K562 (cell line): Measurements from ENCODE around the gene PRKAG2. TPM values are rescaled to one million over a fixed set of nuclear protein-coding genes. Genes with fewer than 3 reads are reported as not detected.

ENCODE experiments used
- ATAC-seq: fragments of 200-7000 bp; cut with Tn5 transposase; 3 replicates; pipeline ENCODE4 v1.9.1; 2020; ENCODE audit warnings: moderate library complexity
- BruUV-seq: library from RNA; stranded (reverse); fragments of 400-500 nt; replicated peaks from 2 replicates; lab custom pipeline; 2021; lab: Mats Ljungman, UMichigan
- CTCF ChIA-PET: fragments of 300-600 bp; formaldehyde crosslinking; extraction: SDS; loops from one replicate; lab custom pipeline; 2021; ENCODE audit warnings: low intra/inter-chr PET ratio; lab: Yijun Ruan, JAX
- POLR2A ChIA-PET: fragments of 300-600, 350-650 bp; sonication (Branson Sonifier 250); formaldehyde crosslinking; extraction: SDS; loops from one replicate; lab custom pipeline; 2021; ENCODE audit warnings: antibody characterized with exemption, inconsistent platforms; lab: Yijun Ruan, JAX
- DNase-seq, 4 experiments: peaks; one replicate each; pipeline versions ENCODE4 v3.0.0 to v3.0.0-alpha.2; 2011 to 2018; ENCODE audit warnings: low spot score in 3 of 4, mixed read lengths in 3 of 4; ENCODE audit errors: extremely low read depth in 1 of 4
- FAIRE-seq: peaks from 2 replicates; lab custom pipeline; 2011; peaks lifted over from hg19 to GRCh38; lab: Jason Lieb, UNC
- H2AFZ ChIP-seq: 2 replicates; pipeline ENCODE4 v1.6.0; 2011; ENCODE audit warnings: low read depth, low read length, control low read depth, inconsistent platforms
- H3K27ac ChIP-seq: fragments of 200-600 bp; 3 replicates; pipeline ENCODE4 v1.8.0; 2011; ENCODE audit warnings: low read depth, mild to moderate bottlenecking, control low read depth, inconsistent platforms, low read length, moderate library complexity, mixed read lengths; ENCODE audit errors: extremely low read depth
- H3K27me3 ChIP-seq, 2 experiments: fragments of 300-600 bp in 1 of 2; 2 replicates in 1 of 2; 3 replicates in 1 of 2; pipeline versions ENCODE4 v1.6.0 to v1.8.0; 2011; ENCODE audit warnings: inconsistent platforms in 2 of 2, low read length in 2 of 2, mild to moderate bottlenecking in 1 of 2, mixed read lengths in 1 of 2, moderate library complexity in 1 of 2; ENCODE audit not compliant: control insufficient read depth in 2 of 2, insufficient read depth in 2 of 2
- H3K36me3 ChIP-seq: fragments of 300-600 bp; 3 replicates; pipeline ENCODE4 v1.8.0; 2011; ENCODE audit warnings: mild to moderate bottlenecking, low read length, inconsistent platforms; ENCODE audit not compliant: control insufficient read depth, insufficient read depth
- H3K4me1 ChIP-seq, 2 experiments: fragments of 200-600 bp in 1 of 2; replicated peaks in 1 of 2; 2 replicates in 1 of 2; 3 replicates in 1 of 2; pipeline versions ENCODE4 v1.5.1 to v1.8.0; 2011; ENCODE audit warnings: inconsistent platforms in 2 of 2, low read length in 2 of 2, mild to moderate bottlenecking in 1 of 2, mixed read lengths in 1 of 2, moderate library complexity in 1 of 2; ENCODE audit not compliant: control insufficient read depth in 2 of 2, insufficient read depth in 2 of 2
- H3K4me2 ChIP-seq: 2 replicates; pipeline ENCODE4 v1.6.1; 2011; ENCODE audit warnings: low read length, control low read depth, inconsistent platforms, mixed read lengths; ENCODE audit not compliant: insufficient read depth
- H3K4me3 ChIP-seq: fragments of 200-600 bp; sonication (generic), shearing (Covaris generic); 2 replicates; pipeline ENCODE4 v1.5.1; 2016; ENCODE audit warnings: control low read depth, inconsistent platforms
- H3K79me2 ChIP-seq: fragments of 200-600 bp; 3 replicates; pipeline ENCODE4 v1.8.0; 2011; ENCODE audit warnings: low read length, inconsistent platforms; ENCODE audit not compliant: control insufficient read depth, insufficient read depth
- H3K9ac ChIP-seq, 2 experiments: 2 replicates each; pipeline versions ENCODE4 v1.6.0 to v1.6.1; 2011; ENCODE audit warnings: low read depth in 2 of 2, low read length in 2 of 2, control low read depth in 1 of 2, inconsistent platforms in 1 of 2, mild to moderate bottlenecking in 1 of 2, mixed read lengths in 1 of 2; ENCODE audit not compliant: insufficient read depth in 1 of 2
- H3K9me1 ChIP-seq: one replicate; pipeline ENCODE4 v1.6.0; 2011; ENCODE audit warnings: inconsistent platforms, mild to moderate bottlenecking, low read length, moderate library complexity; ENCODE audit not compliant: control insufficient read depth, insufficient read depth
- H3K9me3 ChIP-seq: replicated peaks from 2 replicates; pipeline ENCODE4 v1.5.1; 2011; ENCODE audit warnings: low read depth, low read length, inconsistent platforms; ENCODE audit not compliant: control insufficient read depth, insufficient read depth
- H4K20me1 ChIP-seq: replicated peaks from 2 replicates; pipeline ENCODE4 v1.6.1; 2011; ENCODE audit warnings: low read length, inconsistent platforms, mixed read lengths; ENCODE audit not compliant: control insufficient read depth, insufficient read depth
- ERF ChIP-seq: fragments of 450-650 bp; formaldehyde crosslinking; IDR thresholded peaks from 2 replicates; pipeline ENCODE4 v1.4.0; 2020; ENCODE audit warnings: mild to moderate bottlenecking, mixed read lengths
- KHSRP ChIP-seq: fragments of 450-650 bp; IDR thresholded peaks from 2 replicates; pipeline ENCODE4 v1.6.1; 2017
- SRF ChIP-seq, 2 experiments: fragments of 250-450, 450-650 bp in 1 of 2; sonication (Bioruptor Pico) in 1 of 2; sonication (generic) in 1 of 2; formaldehyde crosslinking; IDR thresholded peaks; 2 replicates each; pipeline versions ENCODE4 v1.5.0 to v1.5.1; 2020 to 2022; ENCODE audit warnings: mild to moderate bottlenecking in 1 of 2, missing genetic modification reagents in 1 of 2
- STAT5B ChIP-seq: fragments of 250-450 bp; sonication (Bioruptor Pico); IDR thresholded peaks from 2 replicates; pipeline ENCODE4 v1.8.0; 2021; ENCODE audit warnings: mild to moderate bottlenecking, inconsistent platforms
- TCF7L2 ChIP-seq: fragments of 150-350 bp; IDR thresholded peaks from 2 replicates; pipeline ENCODE4 v1.6.1; 2016; ENCODE audit warnings: low read depth, mild to moderate bottlenecking, low read length, moderate library complexity
- WHSC1 ChIP-seq: IDR thresholded peaks from one replicate; pipeline ENCODE4 v1.6.1; 2012; ENCODE audit warnings: low read length, control low read depth, inconsistent platforms
- ZNF124 ChIP-seq: sonication (generic); formaldehyde crosslinking; IDR thresholded peaks from 2 replicates; pipeline ENCODE4 v1.8.1; 2022; ENCODE audit warnings: missing genetic modification reagents
- ZNF133 ChIP-seq: fragments of 250-450 bp; sonication (Bioruptor Pico); IDR thresholded peaks from 2 replicates; pipeline ENCODE4 v1.4.0; 2020; ENCODE audit warnings: mild to moderate bottlenecking
- ZNF197 ChIP-seq: fragments of 200-800 bp; sonication (Bioruptor generic); IDR thresholded peaks from 2 replicates; pipeline ENCODE4 v1.6.1; 2016; ENCODE audit warnings: low read depth, missing genetic modification characterization, missing compliant biosample characterization
- ZNF253 ChIP-seq: fragments of 250-450 bp; sonication (Bioruptor Pico); conservative IDR thresholded peaks from 2 replicates; pipeline ENCODE4 v1.6.1; 2021; ENCODE audit warnings: mild to moderate bottlenecking
- WGBS: fragments of 100-300 bp; shearing (Covaris generic); methylation state at CpG from one replicate; pipeline ENCODE4 v1.1.6; 2016; ENCODE audit warnings: low coverage, mixed read lengths; ENCODE audit not compliant: insufficient coverage; ENCODE audit errors: missing lambda C conversion rate; 5-methylcytosine and 5-hydroxymethylcytosine counted together
- in situ Hi-C: fragments of 300-500 bp; cut with MboI; formaldehyde crosslinking; loops from 4 replicates; pipeline ENCODE4 v1.15.0; 2018; ENCODE audit warnings: inconsistent platforms, mixed read lengths
- intact Hi-C: fragments of 100-400 bp; cut with micrococcal nuclease; formaldehyde crosslinking; loops from 2 replicates; pipeline ENCODE4 v1.14.2; 2022
- polyA plus RNA-seq, 8 experiments: library from polyadenylated mRNA; depleted of rRNA in 4 of 8; stranded (reverse) in 5 of 8; unstranded in 3 of 8; fragments of >200 nt; fragmentation: Nextera tagmentation in 2 of 8; fragmentation: Illumina TruSeq in 1 of 8; extraction: Ambion mirVana in 2 of 8; extraction: Trizol in 1 of 8; gene quantifications; 2 replicates each; pipeline versions ENCODE4 v1.2.1 to v1.2.3, GENCODE V29; 2011 to 2014; ENCODE audit warnings: inconsistent platforms in 1 of 8, missing spikeins in 1 of 8
- total RNA-seq, 7 experiments: library from RNA; depleted of rRNA in 6 of 7; stranded (reverse); fragments of >200 nt in 6 of 7; fragmentation: Illumina TruSeq in 2 of 7; extraction: Trizol in 2 of 7; gene quantifications; 2 replicates each; pipeline versions ENCODE4 v1.2.1 to v1.2.3, GENCODE V29; 2011 to 2021; ENCODE audit warnings: low replicate concordance in 1 of 7
- TF ChIP-seq, protein P1 (sequence below): fragments of 450-650 bp; IDR thresholded peaks from 2 replicates; pipeline ENCODE4 v1.6.1; 2016; ENCODE audit warnings: mild to moderate bottlenecking
- TF ChIP-seq, protein P2 (sequence below): fragments of 250-450 bp; sonication (Bioruptor Pico); IDR thresholded peaks from 2 replicates; pipeline ENCODE4 v1.8.0; 2021; ENCODE audit warnings: borderline replicate concordance, mild to moderate bottlenecking, moderate library complexity; ENCODE audit not compliant: poor library complexity, severe bottlenecking

PRKAG2 gene
- total and polyA plus RNA-seq, 9 of the 15 experiments (the other 6 are each of a cell fraction or from before 2014, with no cell fraction given), result 0.99 to 5.6 (median 3.3) TPM

DNA sequence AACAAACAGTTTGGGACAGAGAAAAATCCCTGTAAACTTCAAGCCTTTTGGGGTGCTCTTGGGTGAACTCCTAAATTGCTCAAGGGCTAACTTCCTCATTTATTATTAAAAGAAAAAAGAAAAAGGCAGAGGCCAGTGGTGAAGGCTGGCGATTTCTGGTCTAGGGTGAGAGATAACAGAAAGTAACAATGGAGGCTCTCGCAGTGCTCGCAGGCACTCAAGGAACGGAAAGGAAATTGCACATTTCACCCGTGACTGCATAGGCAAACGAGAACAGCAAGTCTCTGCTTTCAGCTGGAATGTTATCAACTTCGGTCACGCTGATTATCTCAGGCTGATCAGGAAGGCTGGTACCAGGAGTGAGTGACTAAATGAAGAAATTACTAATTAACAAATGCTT lies 70.7 kb downstream of the PRKAG2 start:
- H3K4me2 ChIP-seq, result no peak overlapping the region
- WGBS, result 3% methylated on average over 8 of the region's 8 CpGs
- 0 out of 2 replicates have a peak, but pooled peaks cover 15% of the 10 kb centered on the region for H4K20me1 ChIP-seq
- no peak overlapping the region for H3K27ac ChIP-seq
- H2AFZ ChIP-seq, result no peak overlapping the region
- H3K4me1 ChIP-seq, result peaks cover 0 to 3% of the 10 kb centered on the region in 2 experiments; a peak in 1 of 5 replicates
- peaks cover 69 to 86% of the 10 kb centered on the region in 2 experiments for H3K27me3 ChIP-seq
- ATAC-seq (no peak), FAIRE-seq (peak; percentile 59), DNase-seq (no peak)
- H3K9ac ChIP-seq, result no peak overlapping the region
- no peaks in the 10 kb centered on the region for H3K79me2 ChIP-seq
- BruUV-seq, result no TSS peak
- POLR2A ChIA-PET, result interaction anchor here (0.6 kb wide), 1 partner anchor 38 kb away, joined by 3 read pairs; no protein-coding TSS in a partner anchor
- no peak overlapping the region for H3K4me3 ChIP-seq
- CTCF ChIA-PET, result interaction anchor here (0.6 kb wide), 1 partner anchor 1049 kb away, joined by 3 read pairs; no protein-coding TSS in a partner anchor
- TF ChIP-seq SRF (CRISPR knock-in tag; IDR thresholded peaks at IDR 0.05), result no peak
- no peak for TF ChIP-seq ZNF133 (CRISPR knock-in tag)
- TF ChIP-seq, protein P1, sequence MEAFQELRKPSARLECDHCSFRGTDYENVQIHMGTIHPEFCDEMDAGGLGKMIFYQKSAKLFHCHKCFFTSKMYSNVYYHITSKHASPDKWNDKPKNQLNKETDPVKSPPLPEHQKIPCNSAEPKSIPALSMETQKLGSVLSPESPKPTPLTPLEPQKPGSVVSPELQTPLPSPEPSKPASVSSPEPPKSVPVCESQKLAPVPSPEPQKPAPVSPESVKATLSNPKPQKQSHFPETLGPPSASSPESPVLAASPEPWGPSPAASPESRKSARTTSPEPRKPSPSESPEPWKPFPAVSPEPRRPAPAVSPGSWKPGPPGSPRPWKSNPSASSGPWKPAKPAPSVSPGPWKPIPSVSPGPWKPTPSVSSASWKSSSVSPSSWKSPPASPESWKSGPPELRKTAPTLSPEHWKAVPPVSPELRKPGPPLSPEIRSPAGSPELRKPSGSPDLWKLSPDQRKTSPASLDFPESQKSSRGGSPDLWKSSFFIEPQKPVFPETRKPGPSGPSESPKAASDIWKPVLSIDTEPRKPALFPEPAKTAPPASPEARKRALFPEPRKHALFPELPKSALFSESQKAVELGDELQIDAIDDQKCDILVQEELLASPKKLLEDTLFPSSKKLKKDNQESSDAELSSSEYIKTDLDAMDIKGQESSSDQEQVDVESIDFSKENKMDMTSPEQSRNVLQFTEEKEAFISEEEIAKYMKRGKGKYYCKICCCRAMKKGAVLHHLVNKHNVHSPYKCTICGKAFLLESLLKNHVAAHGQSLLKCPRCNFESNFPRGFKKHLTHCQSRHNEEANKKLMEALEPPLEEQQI, result no peak
- TF ChIP-seq ERF (CRISPR knock-in tag), result no peak
- TF ChIP-seq ZNF124, result no peak
- TF ChIP-seq ZNF197 (CRISPR knock-in tag), result no peak
- no peak for TF ChIP-seq KHSRP
- TF ChIP-seq, protein P2, sequence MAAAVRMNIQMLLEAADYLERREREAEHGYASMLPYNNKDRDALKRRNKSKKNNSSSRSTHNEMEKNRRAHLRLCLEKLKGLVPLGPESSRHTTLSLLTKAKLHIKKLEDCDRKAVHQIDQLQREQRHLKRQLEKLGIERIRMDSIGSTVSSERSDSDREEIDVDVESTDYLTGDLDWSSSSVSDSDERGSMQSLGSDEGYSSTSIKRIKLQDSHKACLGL (CRISPR knock-in tag), result no peak
- no peak for TF ChIP-seq ZNF253 (CRISPR knock-in tag)
- no peak for TF ChIP-seq TCF7L2
- TF ChIP-seq STAT5B, result no peak
- no peak for TF ChIP-seq WHSC1
- in situ Hi-C loops, result no loop called here
- no peaks in the 10 kb centered on the region for H3K9me1 ChIP-seq
- no peaks in the 10 kb centered on the region for H3K9me3 ChIP-seq
- H3K36me3 ChIP-seq, result no peaks in the 10 kb centered on the region
- intact Hi-C loops, result no loop called here
